Measurements from ENCODE around the gene BASP1.
A peak's percentile ranks its signal among the peaks of the same experiment; 100 is the strongest.

BASP1 gene

GRCh38 chr5:17192191-17192590, 25.2 kb upstream of the BASP1 start:
- no peak for DNase-seq (ENCODE audit: low spot score)
- TF ChIP-seq, protein P1, sequence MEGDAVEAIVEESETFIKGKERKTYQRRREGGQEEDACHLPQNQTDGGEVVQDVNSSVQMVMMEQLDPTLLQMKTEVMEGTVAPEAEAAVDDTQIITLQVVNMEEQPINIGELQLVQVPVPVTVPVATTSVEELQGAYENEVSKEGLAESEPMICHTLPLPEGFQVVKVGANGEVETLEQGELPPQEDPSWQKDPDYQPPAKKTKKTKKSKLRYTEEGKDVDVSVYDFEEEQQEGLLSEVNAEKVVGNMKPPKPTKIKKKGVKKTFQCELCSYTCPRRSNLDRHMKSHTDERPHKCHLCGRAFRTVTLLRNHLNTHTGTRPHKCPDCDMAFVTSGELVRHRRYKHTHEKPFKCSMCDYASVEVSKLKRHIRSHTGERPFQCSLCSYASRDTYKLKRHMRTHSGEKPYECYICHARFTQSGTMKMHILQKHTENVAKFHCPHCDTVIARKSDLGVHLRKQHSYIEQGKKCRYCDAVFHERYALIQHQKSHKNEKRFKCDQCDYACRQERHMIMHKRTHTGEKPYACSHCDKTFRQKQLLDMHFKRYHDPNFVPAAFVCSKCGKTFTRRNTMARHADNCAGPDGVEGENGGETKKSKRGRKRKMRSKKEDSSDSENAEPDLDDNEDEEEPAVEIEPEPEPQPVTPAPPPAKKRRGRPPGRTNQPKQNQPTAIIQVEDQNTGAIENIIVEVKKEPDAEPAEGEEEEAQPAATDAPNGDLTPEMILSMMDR (IDR thresholded peaks at IDR 0.05; ENCODE audit: extremely low read depth, missing control alignments) = no peak

GRCh38 chr5:17196024-17196423, 21.4 kb upstream of the BASP1 start:
- TF ChIP-seq, protein P1 (IDR thresholded peaks at IDR 0.05; ENCODE audit: extremely low read depth, missing control alignments) = no peak
- DNase-seq (ENCODE audit: low spot score) = no peak

DNA sequence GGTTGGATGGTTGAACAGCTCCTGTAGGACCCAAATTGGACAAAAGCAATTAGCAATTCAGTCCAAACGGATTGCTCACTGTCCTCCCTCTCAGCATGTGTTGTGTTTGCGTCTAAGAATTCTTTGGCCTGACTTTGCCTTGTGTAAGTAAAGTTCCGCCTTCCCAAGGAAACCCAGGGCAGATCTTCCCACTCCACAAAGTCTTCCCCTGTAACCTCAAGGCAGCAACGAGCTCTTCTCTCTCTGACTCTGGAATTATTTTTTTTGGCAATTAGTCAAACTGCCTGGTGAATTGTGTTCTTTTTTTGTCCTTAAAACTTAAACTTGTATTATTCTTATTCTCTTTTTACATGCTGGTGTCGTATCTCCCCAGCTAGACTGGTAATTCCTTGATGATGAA, 20.7 kb upstream of the BASP1 start:
- TF ChIP-seq, protein P1 (IDR thresholded peaks at IDR 0.05; ENCODE audit: extremely low read depth, missing control alignments) = no peak
- no peak for DNase-seq (ENCODE audit: low spot score)

DNA sequence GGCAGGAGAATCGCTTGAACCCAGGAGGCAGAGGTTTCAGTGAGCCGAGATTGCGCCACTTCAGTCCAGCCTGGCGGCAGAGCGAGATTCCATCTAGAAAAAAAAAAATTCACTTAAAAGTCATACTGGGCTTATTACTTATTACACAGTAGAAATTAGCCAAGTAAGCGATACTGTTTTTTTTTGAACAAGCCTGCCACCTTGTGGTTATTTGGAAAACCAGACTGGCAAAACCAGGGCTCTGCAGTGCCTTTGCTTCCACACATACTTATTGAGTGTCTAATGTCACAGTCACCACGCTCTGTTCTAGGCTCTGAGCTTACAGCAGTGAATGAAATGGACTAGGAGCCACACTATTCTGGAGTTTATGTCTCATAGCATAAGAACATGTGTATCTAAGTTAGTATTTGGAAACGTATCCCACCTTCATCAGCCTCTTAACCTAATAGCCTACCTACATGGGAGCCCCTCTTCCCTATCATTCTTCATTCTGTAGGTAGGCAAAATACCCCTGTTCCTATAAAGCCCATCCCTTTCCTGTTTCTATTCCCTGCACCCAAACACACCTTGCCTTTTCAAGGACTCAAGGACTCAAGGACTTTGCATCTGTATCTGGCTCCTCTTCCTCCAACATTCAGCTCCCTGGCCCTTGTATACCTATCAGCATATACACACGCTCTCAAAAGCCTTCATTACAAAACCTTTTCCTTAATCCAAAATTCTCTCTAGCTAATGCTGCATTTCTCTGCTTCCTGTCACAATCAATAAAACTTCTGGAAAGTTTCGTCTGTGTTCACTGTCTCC, 13.9 kb upstream of the BASP1 start:
- TF ChIP-seq, protein P1 (IDR thresholded peaks at IDR 0.05; ENCODE audit: extremely low read depth, missing control alignments) = peak; percentile 33
- DNase-seq (ENCODE audit: low spot score) = peak; percentile 55

GRCh38 chr5:17204133-17204489, 13.3 kb upstream of the BASP1 start:
- TF ChIP-seq, protein P1 (IDR thresholded peaks at IDR 0.05; ENCODE audit: extremely low read depth, missing control alignments) = no peak
- DNase-seq (ENCODE audit: low spot score) = no peak

DNA sequence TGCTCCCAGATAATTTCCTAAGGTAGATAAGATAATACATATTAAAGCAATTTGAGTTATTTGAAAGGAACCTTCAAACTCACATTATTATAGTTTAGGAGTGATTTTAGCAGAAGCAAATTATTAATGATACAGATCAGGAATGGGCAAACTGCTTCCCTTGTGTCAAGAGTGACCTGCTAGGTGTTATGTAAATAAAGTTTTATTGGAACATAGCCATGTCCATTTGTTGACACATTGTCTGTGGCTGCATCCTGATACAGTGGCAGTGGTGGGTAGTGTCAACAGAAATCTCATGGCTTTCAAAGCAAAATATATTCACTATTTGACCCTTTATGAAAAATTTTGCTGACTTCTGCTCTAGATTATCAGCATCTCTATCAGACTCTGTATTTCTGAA, 11.4 kb upstream of the BASP1 start:
- DNase-seq (ENCODE audit: low spot score) = no peak
- TF ChIP-seq, protein P1 (IDR thresholded peaks at IDR 0.05; ENCODE audit: extremely low read depth, missing control alignments) = no peak

- DNase-seq (ENCODE audit: low spot score) = no peak
- TF ChIP-seq, protein P1 (IDR thresholded peaks at IDR 0.05; ENCODE audit: extremely low read depth, missing control alignments) = no peak
Measured at GRCh38 chr5:17212191-17212590, 5.2 kb upstream of the BASP1 start.
